Non-pigmented ciliary epithelial cell (primary cell): Measurements from ENCODE around the gene DCAF11.
A peak's percentile ranks its signal among the peaks of the same experiment; 100 is the strongest.

Source experiments
- DNase-seq: peaks from one replicate; pipeline ENCODE4 v3.0.0-alpha.2; 2010; ENCODE audit warnings: low read depth

Gene DCAF11

GRCh38 chr14:24114532-24115421 lies at the start of gene DCAF11, which contains the start of gene NRL:
Gene DCAF11, plus strand, starts transcription at chr14:24114777. Its CDS starts 818 bp downstream, at chr14:24115595.
Gene NRL, minus strand, starts transcription at chr14:24114949. Its CDS starts 32,101 bp downstream, at chr14:24082848.
- peak; percentile 100 for DNase-seq

- DNase-seq, result no peak
These were observed 49.7 kb upstream of the DCAF11 start for GRCh38 chr14:24064856-24065255.

GRCh38 chr14:24065408-24065807 lies 49.2 kb upstream of the DCAF11 start:
- no peak for DNase-seq

GRCh38 chr14:24066496-24067132 lies 48.0 kb upstream of the DCAF11 start:
- no peak for DNase-seq

GRCh38 chr14:24067133-24068082 lies 47.2 kb upstream of the DCAF11 start:
- no peak for DNase-seq

- DNase-seq, result no peak
These were observed 45.7 kb upstream of the DCAF11 start for GRCh38 chr14:24068711-24069410.

GRCh38 chr14:24069411-24069735 lies 45.2 kb upstream of the DCAF11 start:
- no peak for DNase-seq

- no peak for DNase-seq
These were observed 44.1 kb upstream of the DCAF11 start for GRCh38 chr14:24070285-24071143.

- DNase-seq, result no peak
These were observed 43.4 kb upstream of the DCAF11 start, which contains the start of gene CPNE6 for GRCh38 chr14:24071144-24071697. Gene CPNE6, plus strand, starts transcription at chr14:24071562. Its CDS starts 1,375 bp downstream, at chr14:24072937.

- DNase-seq, result no peak
These were observed 42.6 kb upstream of the DCAF11 start for GRCh38 chr14:24071836-24072430.

- DNase-seq, result no peak
These were observed 42.1 kb upstream of the DCAF11 start for GRCh38 chr14:24072436-24072835.

- DNase-seq, result no peak
These were observed 41.4 kb upstream of the DCAF11 start for GRCh38 chr14:24072881-24073877.

GRCh38 chr14:24074625-24075484 lies 39.7 kb upstream of the DCAF11 start:
- DNase-seq, result no peak

- no peak for DNase-seq
These were observed 38.9 kb upstream of the DCAF11 start for GRCh38 chr14:24075485-24076301.

GRCh38 chr14:24076302-24076601 lies 38.3 kb upstream of the DCAF11 start:
- DNase-seq, result no peak

GRCh38 chr14:24077086-24077485 lies 37.5 kb upstream of the DCAF11 start:
- DNase-seq, result no peak

- no peak for DNase-seq
These were observed 36.4 kb upstream of the DCAF11 start for GRCh38 chr14:24078146-24078545.
